Activated CD4-positive, alpha-beta T cell treated with anti-CD3 and anti-CD28 coated beads, Interleukin-2, amount 50 U/mL, for 1 hour (primary cell): Measurements from ENCODE around the gene HSPB6.

ENCODE experiments used
- DNase-seq: peaks from one replicate; pipeline ENCODE4 v3.0.0-alpha.2; 2020

HSPB6 gene

DNA sequence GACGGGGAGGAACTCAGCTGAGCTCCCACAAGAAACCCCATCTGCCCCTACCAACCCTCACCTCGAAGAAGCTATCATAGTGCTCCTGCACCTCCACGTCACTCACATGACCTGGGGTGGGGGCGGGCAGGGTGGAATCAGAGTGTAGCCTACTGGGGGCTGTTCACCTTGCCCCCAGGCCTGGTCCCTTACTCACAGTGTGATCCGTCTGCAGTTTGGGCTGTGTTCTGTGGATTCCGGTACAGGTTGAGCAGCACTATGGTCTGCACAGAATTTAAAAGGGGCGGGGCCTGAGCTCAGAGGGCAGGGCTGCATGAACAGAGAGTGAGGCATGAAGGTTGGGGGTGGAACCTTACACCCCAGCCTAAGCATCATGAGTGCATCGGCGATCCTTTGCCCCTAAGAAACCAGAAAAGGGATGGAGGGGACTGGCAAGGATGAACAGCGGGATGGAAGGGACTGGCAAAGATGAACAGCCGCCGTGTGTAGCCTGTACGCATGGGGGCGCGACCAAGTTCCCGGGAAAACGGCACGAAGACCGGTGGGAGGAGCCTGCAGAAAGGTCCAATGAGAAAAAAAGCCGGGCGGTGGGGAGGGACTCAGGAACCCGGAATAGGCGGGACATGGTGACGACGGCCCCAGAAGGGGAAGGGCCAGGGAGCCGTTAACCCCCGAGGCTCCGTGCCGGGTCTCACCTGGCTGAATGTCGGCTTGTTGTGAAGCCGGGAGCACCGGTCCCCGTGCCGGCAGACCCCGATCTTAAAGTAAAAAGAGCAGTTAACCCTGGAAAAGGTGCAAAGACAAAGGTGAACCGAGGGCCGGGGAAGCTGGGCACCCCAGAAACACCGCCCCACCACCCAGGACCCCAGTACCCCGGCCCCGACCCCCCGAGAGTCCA lies 12.2 kb downstream of the HSPB6 start:
- DNase-seq = peak; percentile 90

DNA sequence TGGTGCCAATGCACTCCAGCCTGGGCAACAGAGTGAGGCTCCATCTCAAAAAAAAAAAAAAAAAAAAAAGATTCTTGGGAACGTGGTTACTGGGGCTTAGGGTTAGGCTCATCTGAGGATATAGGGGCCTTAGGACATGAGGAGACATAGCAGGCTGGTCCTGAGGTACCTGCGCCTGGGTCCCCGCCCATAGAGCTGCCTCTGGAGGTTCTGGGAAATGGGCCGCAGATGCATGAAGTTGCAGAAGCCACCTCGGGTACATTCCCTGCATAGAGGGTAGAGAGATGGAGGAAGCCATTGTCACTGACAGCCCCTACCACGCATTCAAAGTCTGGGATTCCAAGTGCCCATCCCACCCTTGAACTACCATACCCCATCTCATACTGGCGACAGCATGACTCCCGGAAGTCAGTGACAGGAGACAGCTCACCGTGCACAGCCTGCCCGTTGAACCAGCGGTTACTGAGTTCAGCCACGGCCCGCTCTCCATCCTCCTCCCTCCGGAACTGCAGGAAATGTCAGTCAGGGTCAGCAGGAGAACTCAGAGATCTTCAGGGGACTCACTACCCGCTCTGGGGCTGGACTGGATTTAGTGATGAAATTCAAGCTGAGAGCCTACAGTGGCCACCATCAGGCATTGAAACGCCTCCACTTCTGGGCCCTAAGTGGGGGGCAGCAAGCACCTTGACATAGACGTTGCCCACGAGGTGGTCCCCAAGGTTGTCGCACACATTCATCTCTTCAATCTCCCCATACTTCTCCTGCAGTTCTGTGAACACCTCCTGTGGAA lies 13.0 kb downstream of the HSPB6 start:
- DNase-seq = no peak

DNA sequence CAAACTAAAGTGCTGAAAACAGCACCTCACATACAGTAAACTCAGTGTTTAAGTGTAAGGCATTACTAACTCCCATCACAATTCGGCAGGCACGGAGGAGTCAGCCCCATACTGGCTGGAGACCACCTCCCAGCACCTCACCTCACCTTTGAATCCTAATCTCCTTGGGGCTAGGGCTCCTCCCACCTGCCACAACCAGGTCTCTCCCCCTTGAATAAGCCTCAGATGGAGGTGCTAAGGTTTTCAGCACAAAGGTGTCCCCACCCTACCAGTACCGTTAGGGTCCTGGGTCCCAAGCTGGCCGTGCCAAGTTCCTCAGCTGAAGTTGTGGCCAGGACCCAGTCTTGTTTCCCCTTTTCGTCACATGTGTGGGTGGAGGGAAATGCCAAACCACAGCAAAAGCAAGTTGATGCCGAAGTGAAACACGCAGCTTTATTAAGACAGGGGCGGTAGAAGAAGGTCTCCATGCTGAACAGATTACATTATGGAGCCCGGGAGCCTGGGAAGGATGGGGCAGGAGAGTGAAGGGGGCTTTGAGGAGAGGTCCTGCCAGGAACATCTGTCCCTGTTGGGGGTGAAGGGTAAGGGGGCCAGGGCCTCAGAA lies 14.6 kb downstream of the HSPB6 start, which contains the start of gene IGFLR1:
Gene IGFLR1, minus strand, starts transcription at position 332 of the 604 bp plus-strand sequence. CDS start 1,272 bp downstream, outside the sequence.
- DNase-seq = peak; percentile 50

GRCh38 chr19:35741203-35741515 lies 15.7 kb downstream of the HSPB6 start:
- DNase-seq = no peak

DNA sequence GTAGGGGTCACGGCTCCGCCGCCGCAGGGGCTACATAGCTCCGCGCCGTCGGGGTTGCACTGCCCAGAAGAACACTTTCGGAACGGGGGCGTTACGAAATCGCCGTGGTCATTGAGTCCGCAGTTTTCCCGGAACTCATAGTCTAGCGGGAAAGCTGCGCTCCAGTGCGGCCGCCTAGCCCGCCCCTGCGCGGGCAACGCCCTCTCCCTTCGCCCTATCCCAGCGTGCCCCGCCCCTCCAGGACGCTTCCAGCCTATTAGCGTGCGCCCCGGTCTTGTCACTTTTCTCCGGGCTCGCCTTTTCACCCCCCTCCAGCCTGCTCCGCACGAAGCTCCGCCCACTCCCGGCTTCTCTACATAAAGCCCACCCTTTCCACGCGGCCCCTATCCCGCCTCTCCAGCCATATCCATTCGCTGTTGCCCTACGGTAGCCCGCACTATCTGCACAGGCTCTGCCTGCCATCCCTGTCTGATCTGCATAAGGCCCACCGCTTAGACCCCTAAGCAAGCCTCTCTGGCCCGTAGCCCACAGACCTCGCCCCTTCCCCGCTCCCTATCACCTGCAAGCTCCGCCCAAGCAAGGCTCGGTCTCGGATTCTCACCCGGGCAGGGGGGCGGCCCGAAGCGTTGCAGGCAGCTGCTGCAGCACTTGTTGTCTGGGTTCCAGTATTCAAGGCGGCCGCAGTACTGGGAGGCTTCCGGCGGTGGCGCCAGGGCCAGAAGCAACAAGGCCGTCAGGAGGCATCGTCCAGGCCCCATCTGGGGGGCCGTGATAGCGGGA lies 16.2 kb downstream of the HSPB6 start:
- DNase-seq = peak; percentile 94

GRCh38 chr19:35740108-35740422 lies 16.8 kb downstream of the HSPB6 start:
- no peak for DNase-seq

- DNase-seq = no peak
Measured at GRCh38 chr19:35739275-35740107, 17.3 kb downstream of the HSPB6 start.

DNA sequence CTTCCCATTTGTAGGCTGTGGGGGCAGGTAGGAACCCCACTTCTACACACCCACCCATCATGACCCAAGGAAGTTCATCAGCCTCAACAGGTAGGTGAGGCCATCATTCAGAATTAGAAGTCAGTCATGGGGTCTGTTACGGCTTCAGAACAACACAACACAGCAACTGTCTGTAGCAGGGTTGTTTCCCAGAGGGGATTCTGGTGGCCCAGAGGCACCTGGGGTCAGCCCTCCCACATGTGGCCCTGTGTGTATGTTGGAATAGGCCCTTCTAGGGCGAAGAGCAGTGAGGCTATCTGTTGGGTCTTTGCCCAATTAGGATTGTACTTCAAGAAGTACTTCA lies 18.0 kb downstream of the HSPB6 start:
- DNase-seq = no peak

DNA sequence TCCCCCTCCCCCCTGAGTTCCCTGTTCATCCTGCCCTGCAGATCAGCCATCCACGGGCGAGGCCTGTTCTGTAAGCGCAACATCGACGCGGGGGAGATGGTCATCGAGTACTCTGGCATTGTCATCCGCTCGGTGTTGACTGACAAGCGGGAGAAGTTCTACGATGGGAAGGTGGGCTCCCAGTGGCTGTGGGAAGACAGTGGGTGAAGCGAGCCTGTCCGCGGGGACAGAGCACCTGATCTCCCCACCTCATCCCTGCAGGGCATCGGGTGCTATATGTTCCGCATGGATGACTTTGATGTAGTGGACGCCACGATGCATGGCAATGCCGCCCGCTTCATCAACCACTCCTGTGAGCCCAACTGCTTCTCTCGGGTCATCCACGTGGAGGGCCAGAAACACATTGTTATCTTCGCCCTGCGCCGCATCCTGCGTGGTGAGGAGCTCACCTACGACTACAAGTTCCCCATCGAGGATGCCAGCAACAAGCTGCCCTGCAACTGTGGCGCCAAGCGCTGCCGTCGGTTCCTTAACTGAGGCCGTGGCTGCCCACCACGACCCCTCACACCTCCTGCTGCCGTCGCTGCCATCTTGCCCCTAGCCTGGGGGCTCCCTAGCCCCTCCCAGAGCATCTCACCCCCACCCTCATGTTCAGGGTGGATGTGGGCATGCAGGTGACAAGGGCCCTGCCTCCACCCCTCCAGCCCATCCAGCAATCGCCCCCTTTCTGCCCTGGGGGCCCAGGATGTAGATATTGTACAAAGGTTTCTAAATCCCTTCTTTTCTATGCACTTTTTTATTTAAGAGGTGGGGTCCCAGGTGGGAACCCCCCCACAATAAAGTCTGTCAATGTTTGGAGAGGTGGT lies 18.6 kb downstream of the HSPB6 start:
- no peak for DNase-seq

DNA sequence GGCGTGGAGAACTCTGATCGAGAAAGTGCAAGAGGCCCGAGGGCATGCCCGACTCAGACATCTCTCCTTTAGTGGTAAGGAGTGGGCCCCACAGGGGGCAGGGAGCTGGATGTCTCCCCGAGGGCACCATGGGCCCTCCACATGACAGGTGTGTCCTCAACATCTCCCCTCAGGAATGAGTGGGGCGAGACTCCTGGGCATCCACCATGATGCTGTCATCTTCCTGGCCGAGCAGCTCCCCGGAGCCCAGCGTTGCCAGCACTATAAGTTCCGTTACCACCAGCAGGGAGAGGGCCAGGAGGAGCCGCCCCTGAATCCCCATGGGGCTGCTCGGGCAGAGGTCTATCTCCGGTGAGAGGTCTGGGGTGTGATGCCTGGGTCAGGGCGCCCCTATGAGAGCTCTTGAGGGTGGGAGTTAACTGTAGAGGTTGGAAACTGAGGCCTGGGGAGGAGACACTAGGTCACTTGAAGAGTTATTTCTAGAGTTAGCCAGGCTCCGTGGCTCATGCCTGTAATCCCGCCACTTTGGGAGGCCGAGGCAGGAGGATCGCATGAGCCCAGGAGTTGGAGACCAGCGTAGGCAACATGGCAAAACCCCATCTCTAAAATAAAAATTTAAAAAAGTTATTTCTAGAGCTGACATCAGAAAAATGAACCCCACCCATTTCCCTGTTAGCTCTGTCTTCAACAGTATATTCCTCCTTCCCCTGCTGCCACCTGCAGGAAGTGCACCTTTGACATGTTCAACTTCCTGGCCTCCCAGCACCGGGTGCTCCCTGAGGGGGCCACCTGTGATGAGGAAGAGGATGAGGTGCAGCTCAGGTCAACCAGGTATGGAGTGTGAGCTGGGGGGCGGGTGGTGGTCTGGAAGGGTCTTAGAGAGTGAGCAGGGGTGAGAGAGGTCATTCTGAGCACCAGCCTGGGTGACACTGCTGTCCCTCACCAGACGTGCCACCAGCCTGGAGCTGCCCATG lies 19.6 kb downstream of the HSPB6 start:
- DNase-seq = no peak

GRCh38 chr19:35734889-35735288 lies 21.9 kb downstream of the HSPB6 start:
- DNase-seq = no peak

- no peak for DNase-seq
Measured at GRCh38 chr19:35734273-35734672, 22.6 kb downstream of the HSPB6 start.

GRCh38 chr19:35733180-35734125 lies 23.4 kb downstream of the HSPB6 start:
- DNase-seq = no peak

GRCh38 chr19:35732540-35733179 lies 24.2 kb downstream of the HSPB6 start:
- DNase-seq = no peak

DNA sequence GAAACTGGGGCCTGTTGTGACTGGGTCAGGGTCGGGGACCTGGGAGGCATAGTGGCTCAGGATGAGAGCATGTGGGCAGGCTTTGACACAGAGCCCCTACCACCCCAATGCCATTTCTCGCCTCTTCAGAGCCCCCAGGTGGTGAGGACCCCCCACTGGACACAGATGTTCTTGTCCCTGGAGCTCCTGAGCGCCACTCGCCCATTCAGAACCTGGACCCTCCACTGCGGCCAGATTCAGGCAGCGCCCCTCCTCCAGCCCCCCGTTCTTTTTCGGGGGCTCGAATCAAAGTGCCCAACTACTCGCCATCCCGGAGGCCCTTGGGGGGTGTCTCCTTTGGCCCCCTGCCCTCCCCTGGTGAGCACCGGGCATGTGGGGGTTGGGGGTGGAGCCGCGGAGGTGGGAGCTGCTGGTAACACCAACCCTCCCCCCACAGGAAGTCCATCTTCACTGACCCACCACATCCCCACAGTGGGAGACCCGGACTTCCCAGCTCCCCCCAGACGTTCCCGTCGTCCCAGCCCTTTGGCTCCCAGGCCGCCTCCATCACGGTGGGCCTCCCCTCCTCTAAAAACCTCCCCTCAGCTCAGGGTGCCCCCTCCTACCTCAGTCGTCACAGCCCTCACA lies 24.9 kb downstream of the HSPB6 start:
- no peak for DNase-seq

DNA sequence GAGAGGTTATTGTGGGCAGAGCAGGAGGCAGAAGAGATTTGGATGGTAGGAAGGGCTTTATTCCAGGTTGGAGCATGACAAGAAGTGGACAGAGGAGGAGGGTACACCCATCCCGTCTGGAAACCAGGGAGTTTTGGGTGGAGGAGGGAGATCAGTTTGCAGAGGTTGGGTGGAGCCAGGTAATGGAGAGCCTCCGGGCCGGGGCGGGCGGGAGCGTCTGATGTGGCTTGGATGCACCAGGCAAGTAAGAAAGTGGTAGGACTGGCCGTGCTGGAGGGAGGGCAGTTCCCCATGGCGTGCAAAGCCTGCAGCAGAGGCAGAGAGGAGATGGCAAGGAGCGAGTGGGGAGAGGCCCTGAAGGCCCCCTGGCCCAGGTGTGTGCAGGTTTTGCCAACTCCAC lies 25.5 kb downstream of the HSPB6 start:
- no peak for DNase-seq

GRCh38 chr19:35730326-35730725 lies 26.5 kb downstream of the HSPB6 start:
- no peak for DNase-seq

DNA sequence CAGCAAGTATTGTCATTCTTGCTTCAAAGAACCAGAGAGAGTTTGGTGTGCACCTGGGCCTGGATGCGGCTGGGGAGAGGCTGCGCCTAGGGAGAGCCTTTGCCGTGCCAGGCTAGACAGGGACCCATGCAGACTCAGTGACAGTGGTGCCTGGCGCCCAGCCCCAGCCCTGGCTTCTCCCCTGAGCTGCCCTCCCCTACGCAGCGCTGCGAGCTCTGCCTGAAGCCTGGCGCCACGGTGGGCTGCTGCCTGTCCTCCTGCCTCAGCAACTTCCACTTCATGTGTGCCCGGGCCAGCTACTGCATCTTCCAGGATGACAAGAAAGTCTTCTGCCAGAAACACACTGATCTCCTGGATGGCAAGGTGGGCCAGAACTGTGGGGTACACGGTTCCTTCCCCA lies 27.1 kb downstream of the HSPB6 start:
- DNase-seq = no peak
